ENCODE data around the gene AUTS2. TPM values are rescaled to one million over a fixed set of nuclear protein-coding genes. Genes with fewer than 3 reads are reported as not detected.

AUTS2 gene
- total RNA-seq, 1 experiment from 2014 or later: 256 TPM

- no peaks in the 10 kb centered on the region for H3K9me3 Mint-ChIP-seq
- Histone ChIP-seq H2BK12ac (ENCODE audit: insufficient read length, low read depth, low read length) (no peak overlapping the region), H3K9ac (ENCODE audit: extremely low read depth, insufficient read length, low read length) (no peak overlapping the region), H3K18ac (ENCODE audit: insufficient read length, low read depth, low read length) (no peak overlapping the region), H3K79me1 (ENCODE audit: insufficient read depth, low read depth, low read length, poor library complexity, severe bottlenecking) (no peaks in the 10 kb centered on the region), H3K14ac (ENCODE audit: insufficient read depth, low read length) (no peak overlapping the region), H3T11ph (ENCODE audit: low read length) (no peak overlapping the region), H4K8ac (replicated peaks; ENCODE audit: insufficient read length, low read depth, low read length) (no peak overlapping the region), H2AK5ac (ENCODE audit: insufficient read length, low read length) (no peak overlapping the region), H2BK15ac (ENCODE audit: low read depth, low read length) (no peak overlapping the region), H3K4me2 (ENCODE audit: insufficient read depth, insufficient read length, low read length) (no peak overlapping the region), H2BK5ac (ENCODE audit: insufficient read length, low read length) (no peak overlapping the region), H3K4ac (ENCODE audit: low read depth, low read length) (no peak overlapping the region), H2AFZ (ENCODE audit: low read length) (no peak overlapping the region), H3K27me3 (ENCODE audit: insufficient read depth, low read length) (no peaks in the 10 kb centered on the region), H3K9me3 (ENCODE audit: control insufficient read depth, low read depth, low read length) (no peaks in the 10 kb centered on the region), H4K5ac (ENCODE audit: insufficient read length, low read depth, low read length) (no peak overlapping the region), H4K91ac (ENCODE audit: insufficient read length, low read depth, low read length) (no peak overlapping the region), H3K23ac (ENCODE audit: insufficient read length, low read depth, low read length) (no peak overlapping the region), H2BK120ac (ENCODE audit: low read depth, low read length, poor library complexity, severe bottlenecking) (no peak overlapping the region), H3K56ac (ENCODE audit: insufficient read length, low read depth, low read length) (no peak overlapping the region), H4K20me1 (ENCODE audit: control insufficient read depth, insufficient read depth, insufficient read length) (no peaks in the 10 kb centered on the region), H2BK20ac (ENCODE audit: low read depth, low read length, poor library complexity, severe bottlenecking) (no peak overlapping the region), H3K23me2 (ENCODE audit: insufficient read length, low read depth, low read length, poor library complexity, severe bottlenecking) (no peaks in the 10 kb centered on the region), H3K79me2 (ENCODE audit: insufficient read depth, low read length) (no peaks in the 10 kb centered on the region), H3K27ac (ENCODE audit: insufficient read length, low read depth, low read length) (no peak overlapping the region), H3K4me1 (ENCODE audit: insufficient read depth, low read length) (no peaks in the 10 kb centered on the region)
- H3K4me3 Mint-ChIP-seq: no peak overlapping the region
- TF ChIP-seq CTCF (conservative IDR thresholded peaks at IDR 0.05): no peak
- H3K27ac Mint-ChIP-seq: no peak overlapping the region
- WGBS (ENCODE audit: extremely low coverage, insufficient read length, low lambda C conversion rate): no CpG with 5 or more reads among the region's 2 CpGs
- DNase-seq: no peak
- H3K4me1 Mint-ChIP-seq: no peaks in the 10 kb centered on the region; a peak in 1 of 4 replicates
- no peaks in the 10 kb centered on the region for H3K27me3 Mint-ChIP-seq (ENCODE audit: low read depth)
- H3K36me3 Mint-ChIP-seq (ENCODE audit: insufficient read depth in 1 of 3, low read depth in 3 of 3): no peaks in the 10 kb centered on the region
These were observed 455.1 kb downstream of the AUTS2 start for GRCh38 chr7:70053421-70053820.

Measured in H9 (cell line).